ENCODE results near the gene ZNF609. TPM values are rescaled to one million over a fixed set of nuclear protein-coding genes. Genes with fewer than 3 reads are reported as not detected.

Gene ZNF609
- total RNA-seq, 1 donor from 2014 or later: 75.3 TPM

DNA sequence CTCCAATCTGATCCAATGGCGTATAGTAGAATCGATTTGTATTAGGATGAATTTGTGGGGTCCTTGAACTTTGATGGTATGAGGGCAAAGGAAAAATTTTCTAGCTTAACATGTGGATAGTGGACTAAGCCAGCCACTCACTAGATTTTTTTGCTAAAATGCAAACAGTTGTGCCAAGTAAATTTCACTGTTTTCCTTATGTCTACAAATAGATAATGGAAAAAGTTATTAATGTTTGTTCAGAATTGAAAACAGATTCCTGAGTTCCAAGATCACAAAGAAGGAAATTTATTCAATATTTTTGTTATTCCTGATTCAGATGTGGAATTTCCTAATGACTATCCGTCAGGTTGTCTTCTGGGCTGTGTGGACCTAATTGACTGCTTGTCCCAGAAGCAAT is 35.2 kb upstream of the ZNF609 start:
- Mint-ChIP-seq H3K4me1 (ENCODE audit: low read depth) (peaks cover 15% of the 10 kb centered on the region), H3K4me3 (ENCODE audit: low read depth) (no peak overlapping the region), H3K27ac (peak overlapping the region; percentile 19), H3K27me3 (no peaks in the 10 kb centered on the region), H3K36me3 (ENCODE audit: insufficient read depth) (peaks cover 18% of the 10 kb centered on the region), H3K9me3 (ENCODE audit: low read depth) (no peaks in the 10 kb centered on the region)
- no peak for DNase-seq (ENCODE audit: low spot score, unreplicated experiment)
- TF ChIP-seq, protein P1, sequence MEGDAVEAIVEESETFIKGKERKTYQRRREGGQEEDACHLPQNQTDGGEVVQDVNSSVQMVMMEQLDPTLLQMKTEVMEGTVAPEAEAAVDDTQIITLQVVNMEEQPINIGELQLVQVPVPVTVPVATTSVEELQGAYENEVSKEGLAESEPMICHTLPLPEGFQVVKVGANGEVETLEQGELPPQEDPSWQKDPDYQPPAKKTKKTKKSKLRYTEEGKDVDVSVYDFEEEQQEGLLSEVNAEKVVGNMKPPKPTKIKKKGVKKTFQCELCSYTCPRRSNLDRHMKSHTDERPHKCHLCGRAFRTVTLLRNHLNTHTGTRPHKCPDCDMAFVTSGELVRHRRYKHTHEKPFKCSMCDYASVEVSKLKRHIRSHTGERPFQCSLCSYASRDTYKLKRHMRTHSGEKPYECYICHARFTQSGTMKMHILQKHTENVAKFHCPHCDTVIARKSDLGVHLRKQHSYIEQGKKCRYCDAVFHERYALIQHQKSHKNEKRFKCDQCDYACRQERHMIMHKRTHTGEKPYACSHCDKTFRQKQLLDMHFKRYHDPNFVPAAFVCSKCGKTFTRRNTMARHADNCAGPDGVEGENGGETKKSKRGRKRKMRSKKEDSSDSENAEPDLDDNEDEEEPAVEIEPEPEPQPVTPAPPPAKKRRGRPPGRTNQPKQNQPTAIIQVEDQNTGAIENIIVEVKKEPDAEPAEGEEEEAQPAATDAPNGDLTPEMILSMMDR (IDR thresholded peaks at IDR 0.05; ENCODE audit: unreplicated experiment): no peak

DNA sequence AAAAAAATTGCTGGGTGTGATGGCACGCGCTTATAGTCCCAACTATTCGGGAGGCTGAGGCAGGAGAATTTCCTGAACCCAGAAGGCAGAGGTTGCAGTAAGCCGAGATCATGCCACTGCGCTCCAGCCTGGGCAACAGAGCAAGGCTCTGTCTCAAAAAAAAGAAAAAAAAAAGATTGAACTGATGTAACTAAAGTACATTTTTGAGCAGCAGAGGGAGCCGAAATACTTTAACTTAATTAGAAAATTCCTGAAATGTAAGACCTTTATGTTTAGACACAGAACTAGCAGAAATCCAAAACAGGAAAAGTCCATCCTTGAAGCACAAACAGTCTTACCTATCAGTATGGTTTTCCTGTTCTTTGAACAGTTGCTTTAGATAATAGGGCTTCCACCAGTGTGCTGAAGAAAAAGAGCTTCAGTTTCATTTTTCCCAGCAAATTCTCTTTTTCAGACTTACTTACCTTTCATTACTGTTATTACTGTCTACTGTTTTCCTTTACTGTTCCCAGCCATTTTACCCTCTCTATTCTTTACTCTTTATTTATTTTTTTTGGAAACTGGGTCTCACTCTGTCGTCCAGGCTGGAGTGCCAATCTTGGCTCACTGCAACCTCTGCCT is 33.4 kb upstream of the ZNF609 start:
- no peaks in the 10 kb centered on the region for H3K9me3 Mint-ChIP-seq (ENCODE audit: low read depth)
- H3K36me3 Mint-ChIP-seq (ENCODE audit: insufficient read depth): peaks cover 18% of the 10 kb centered on the region
- peaks cover 20% of the 10 kb centered on the region for H3K4me1 Mint-ChIP-seq (ENCODE audit: low read depth)
- no peak overlapping the region for H3K4me3 Mint-ChIP-seq (ENCODE audit: low read depth)
- H3K27ac Mint-ChIP-seq: no peak overlapping the region
- no peak for DNase-seq (ENCODE audit: low spot score, unreplicated experiment)
- TF ChIP-seq, protein P1 (IDR thresholded peaks at IDR 0.05; ENCODE audit: unreplicated experiment): peak; percentile 33
- no peaks in the 10 kb centered on the region for H3K27me3 Mint-ChIP-seq

DNA sequence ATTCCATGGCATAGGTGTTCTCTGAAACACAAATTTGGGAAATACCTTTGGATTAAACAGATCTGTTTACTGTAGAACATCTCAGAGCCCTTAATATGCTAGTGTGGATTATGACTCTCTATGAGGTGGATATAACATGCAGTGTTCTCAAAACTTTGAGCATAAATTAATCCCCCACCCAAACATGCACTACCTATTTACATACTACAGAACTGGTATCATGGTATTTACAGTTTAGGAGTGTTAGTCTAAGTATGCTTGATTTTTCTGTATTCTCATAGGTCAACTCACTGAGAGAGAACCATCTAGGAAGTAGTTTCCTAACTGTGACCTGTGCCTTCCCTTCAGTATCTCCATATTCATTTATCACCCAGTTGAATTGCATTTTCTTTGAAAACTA is 30.9 kb upstream of the ZNF609 start:
- peaks cover 12% of the 10 kb centered on the region for H3K36me3 Mint-ChIP-seq (ENCODE audit: insufficient read depth)
- TF ChIP-seq, protein P1 (IDR thresholded peaks at IDR 0.05; ENCODE audit: unreplicated experiment): no peak
- no peak overlapping the region for H3K4me3 Mint-ChIP-seq (ENCODE audit: low read depth)
- peaks cover 12% of the 10 kb centered on the region for H3K4me1 Mint-ChIP-seq (ENCODE audit: low read depth)
- H3K27me3 Mint-ChIP-seq: no peaks in the 10 kb centered on the region
- no peak for DNase-seq (ENCODE audit: low spot score, unreplicated experiment)
- H3K27ac Mint-ChIP-seq: no peak overlapping the region
- no peaks in the 10 kb centered on the region for H3K9me3 Mint-ChIP-seq (ENCODE audit: low read depth)

DNA sequence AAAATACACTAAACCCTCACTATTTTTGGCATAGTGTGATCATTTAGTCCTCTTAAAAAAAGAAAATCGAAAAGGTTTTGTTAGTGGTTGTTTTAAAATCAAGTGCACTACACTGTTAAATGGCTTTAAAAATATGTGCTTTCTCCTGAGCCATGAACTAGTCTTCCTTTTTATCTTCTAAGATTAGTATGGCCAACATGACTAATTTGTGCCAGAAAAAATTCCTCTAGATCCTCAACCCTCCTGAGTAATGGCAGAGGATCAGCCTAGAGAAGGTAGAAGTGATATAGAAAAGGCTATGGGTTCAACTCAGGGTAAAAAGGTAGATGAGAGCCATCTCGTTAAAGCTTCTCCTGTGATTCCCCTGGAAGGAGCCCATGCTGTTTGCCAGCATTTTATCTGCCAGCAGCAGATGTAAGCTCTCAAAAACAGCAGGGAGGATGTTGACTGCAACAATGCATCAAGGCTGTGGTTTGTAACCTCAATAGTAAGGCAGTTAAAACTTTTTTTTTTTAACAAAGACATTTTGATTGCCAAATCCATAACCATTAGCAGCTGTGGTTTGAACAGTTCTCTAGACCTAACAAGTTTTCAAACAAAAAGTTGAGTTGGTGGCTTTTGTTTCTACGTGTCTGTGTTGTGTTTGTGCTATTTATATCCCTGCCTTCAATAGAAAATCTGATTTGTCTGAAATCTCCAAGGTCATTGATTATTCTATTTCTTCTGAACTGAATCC is 30.2 kb upstream of the ZNF609 start:
- peak overlapping the region; percentile 68 for H3K27ac Mint-ChIP-seq
- no peaks in the 10 kb centered on the region for H3K9me3 Mint-ChIP-seq (ENCODE audit: low read depth)
- H3K36me3 Mint-ChIP-seq (ENCODE audit: insufficient read depth): peaks cover 11% of the 10 kb centered on the region
- peaks cover 12% of the 10 kb centered on the region for H3K4me1 Mint-ChIP-seq (ENCODE audit: low read depth)
- DNase-seq (ENCODE audit: low spot score, unreplicated experiment): no peak
- H3K27me3 Mint-ChIP-seq: no peaks in the 10 kb centered on the region
- H3K4me3 Mint-ChIP-seq (ENCODE audit: low read depth): no peak overlapping the region
- TF ChIP-seq, protein P1 (IDR thresholded peaks at IDR 0.05; ENCODE audit: unreplicated experiment): no peak

DNA sequence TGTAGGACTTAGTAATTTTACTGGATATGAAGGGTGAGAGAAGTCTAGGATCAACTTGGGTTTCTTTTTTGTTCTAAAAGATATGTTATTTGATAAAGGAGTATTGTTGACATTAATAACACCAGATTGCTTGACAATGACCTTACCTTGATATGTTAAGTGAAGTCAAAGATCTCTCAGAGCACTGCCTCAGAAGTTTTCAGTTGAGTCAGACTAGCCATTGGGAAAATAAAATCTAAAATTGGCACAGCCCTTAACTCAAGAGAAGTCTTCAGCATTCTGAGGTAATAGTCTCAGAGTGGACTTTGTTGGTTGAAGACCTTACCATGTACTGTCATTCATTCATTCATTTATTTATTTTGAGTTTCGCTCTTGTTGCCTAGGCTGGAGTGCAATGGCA is 22.4 kb upstream of the ZNF609 start:
- Mint-ChIP-seq H3K27ac (no peak overlapping the region), H3K36me3 (ENCODE audit: insufficient read depth) (peaks cover 17% of the 10 kb centered on the region), H3K4me1 (ENCODE audit: low read depth) (no peaks in the 10 kb centered on the region), H3K4me3 (ENCODE audit: low read depth) (no peak overlapping the region), H3K9me3 (ENCODE audit: low read depth) (no peaks in the 10 kb centered on the region), H3K27me3 (no peaks in the 10 kb centered on the region)
- TF ChIP-seq, protein P1 (IDR thresholded peaks at IDR 0.05; ENCODE audit: unreplicated experiment): no peak
- DNase-seq (ENCODE audit: low spot score, unreplicated experiment): no peak

Measured in progenitor cell of endocrine pancreas (in vitro differentiated cells).